Raji (cell line): ENCODE measurements around the gene M6PR.
"Not testable (repeated sequence)": the region's sequence is repeated elsewhere in the genome, so short reads cannot be mapped to it uniquely, and the experiment has no call there.

Source experiments
- POLR2A ChIP-seq: IDR thresholded peaks from 2 replicates; pipeline ENCODE4 v1.6.1; 2011; ENCODE audit warnings: low read depth, low read length, control low read depth; ENCODE audit not compliant: insufficient read depth

M6PR gene

GRCh38 chr12:8914716-8915526, 34.5 kb downstream of the M6PR start:
- TF ChIP-seq POLR2A, result peak; percentile 54; the same call in 1 of the 2 replicates

GRCh38 chr12:8914033-8914715, 35.3 kb downstream of the M6PR start, which contains the start of gene PHC1:
PHC1 (plus strand) TSS chr12:8914509; CDS start chr12:8917678, 3,169 bp downstream.
- TF ChIP-seq POLR2A, result not testable (repeated sequence)

- no peak for TF ChIP-seq POLR2A
Measured at GRCh38 chr12:8913702-8914032, 35.8 kb downstream of the M6PR start.

GRCh38 chr12:8912914-8913313, 36.5 kb downstream of the M6PR start:
- TF ChIP-seq POLR2A, result no peak

- TF ChIP-seq POLR2A, result no peak
Measured at GRCh38 chr12:8911606-8912268, 37.7 kb downstream of the M6PR start.

- no peak for TF ChIP-seq POLR2A
Measured at GRCh38 chr12:8909752-8910151, 39.7 kb downstream of the M6PR start.

- TF ChIP-seq POLR2A, result no peak
Measured at GRCh38 chr12:8907513-8907912, 41.9 kb downstream of the M6PR start.

- no peak for TF ChIP-seq POLR2A
Measured at GRCh38 chr12:8906266-8907180, 42.9 kb downstream of the M6PR start.

- TF ChIP-seq POLR2A, result no peak
Measured at GRCh38 chr12:8905546-8905945, 43.9 kb downstream of the M6PR start.

GRCh38 chr12:8904665-8905064, 44.8 kb downstream of the M6PR start:
- no peak for TF ChIP-seq POLR2A

- no peak for TF ChIP-seq POLR2A
Measured at GRCh38 chr12:8903646-8904045, 45.8 kb downstream of the M6PR start.

GRCh38 chr12:8899830-8900229, 49.6 kb downstream of the M6PR start:
- TF ChIP-seq POLR2A, result no peak

GRCh38 chr12:8897081-8897480, 52.4 kb downstream of the M6PR start:
- no peak for TF ChIP-seq POLR2A

- TF ChIP-seq POLR2A, result no peak
Measured at GRCh38 chr12:8894986-8895385, 54.5 kb downstream of the M6PR start.

- TF ChIP-seq POLR2A, result no peak
Measured at GRCh38 chr12:8894378-8894777, 55.1 kb downstream of the M6PR start.
